ENCODE results near the gene P2RY11. TPM values are rescaled to one million over a fixed set of nuclear protein-coding genes. Genes with fewer than 3 reads are reported as not detected.

Gene P2RY11
- 10 to 100 TPM in 1 of 4 donors, 1 to 10 TPM in 3; 2.7 to 18.7 (median 4.7) TPM for total RNA-seq

DNA sequence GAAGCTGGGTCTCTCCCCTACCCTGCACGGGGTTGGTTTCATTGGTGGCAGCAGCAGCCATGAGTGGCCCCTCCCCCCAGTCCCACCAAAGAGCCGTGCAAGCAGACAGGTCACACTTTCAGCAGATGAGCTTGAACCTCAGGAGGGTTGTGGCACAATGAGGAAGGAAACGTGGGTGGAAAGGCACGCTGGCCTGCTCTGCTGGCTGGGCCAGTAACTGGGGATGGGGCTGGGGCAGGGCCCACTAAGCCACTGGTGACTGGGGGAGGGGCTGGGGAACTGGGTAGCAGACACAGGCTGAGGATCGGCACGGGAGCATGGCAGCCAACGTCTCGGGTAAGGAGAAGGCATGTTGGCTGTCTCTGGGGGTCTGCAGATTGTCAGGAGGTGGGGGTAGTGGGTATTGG is at the start of gene P2RY11:
Gene P2RY11 (plus strand): TSS at position 289 of the 407 bp plus-strand sequence. CDS start 29 bp downstream, at position 318.
- TF ChIP-seq CTCF (IDR thresholded peaks at IDR 0.05), result no peak
- no peak for ATAC-seq (ENCODE audit: low FRiP score)

GRCh38 chr19:10061717-10062310 is 49.7 kb upstream of the P2RY11 start:
- no peak for TF ChIP-seq CTCF (IDR thresholded peaks at IDR 0.05)
- DNase-seq (ENCODE audit: low spot score), result no peak
- ATAC-seq (ENCODE audit: low FRiP score), result no peak

More for the DNA sequence above, at the start of gene P2RY11:
- no peak for DNase-seq (ENCODE audit: low spot score)

DNA sequence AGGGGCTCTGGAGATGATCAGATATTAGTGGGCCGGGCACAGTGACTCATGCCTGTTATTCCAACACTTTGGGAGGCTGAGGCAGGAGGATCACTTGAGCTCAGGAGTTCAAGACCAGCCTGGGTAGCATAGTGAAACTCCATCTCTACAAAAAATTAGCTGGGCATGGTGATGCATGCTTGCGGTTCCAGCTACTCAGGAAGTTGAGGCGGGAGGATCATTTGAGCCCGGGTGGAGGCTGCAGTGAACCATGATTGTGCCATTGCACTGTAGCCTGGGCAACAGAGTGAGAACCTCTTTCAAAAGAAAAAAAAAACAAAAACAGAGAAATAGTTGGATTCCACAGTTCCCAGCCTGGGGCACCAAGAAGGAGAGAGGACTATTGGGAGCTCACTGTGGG is 43.3 kb upstream of the P2RY11 start:
- no peak for DNase-seq (ENCODE audit: low spot score)
- no peak for ATAC-seq (ENCODE audit: low FRiP score)
- no peak for TF ChIP-seq CTCF (IDR thresholded peaks at IDR 0.05)

DNA sequence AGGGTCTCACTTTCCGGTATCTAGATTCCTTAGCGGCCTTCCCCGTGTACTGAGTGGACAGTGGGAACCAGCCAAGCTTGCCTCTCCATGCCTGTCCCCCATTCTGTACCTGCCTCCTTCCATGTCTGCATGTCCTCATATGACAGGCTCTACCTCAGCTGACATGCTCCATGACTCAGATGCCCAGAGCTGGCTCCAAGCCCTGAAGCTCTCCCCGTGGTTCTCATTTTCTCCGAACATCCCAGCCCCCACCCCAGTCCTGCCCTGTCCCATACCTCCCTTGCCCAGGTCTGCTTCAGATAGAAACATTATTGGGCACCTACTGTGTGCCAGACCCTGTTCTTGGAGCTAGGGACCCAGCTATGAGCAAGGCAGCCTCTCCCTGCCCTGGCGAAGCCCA is 42.4 kb upstream of the P2RY11 start:
- no peak for ATAC-seq (ENCODE audit: low FRiP score)
- TF ChIP-seq CTCF (IDR thresholded peaks at IDR 0.05), result no peak
- no peak for DNase-seq (ENCODE audit: low spot score)

- DNase-seq (ENCODE audit: low spot score), result no peak
- ATAC-seq (ENCODE audit: low FRiP score), result peak; percentile 16
These were observed 40.6 kb upstream of the P2RY11 start for GRCh38 chr19:10070730-10071446.

GRCh38 chr19:10074153-10074552 is 37.3 kb upstream of the P2RY11 start:
- DNase-seq (ENCODE audit: low spot score), result no peak
- no peak for TF ChIP-seq CTCF (IDR thresholded peaks at IDR 0.05)
- no peak for ATAC-seq (ENCODE audit: low FRiP score)

More at GRCh38 chr19:10070730-10071446, 40.6 kb upstream of the P2RY11 start:
- no peak for TF ChIP-seq CTCF (IDR thresholded peaks at IDR 0.05)

DNA sequence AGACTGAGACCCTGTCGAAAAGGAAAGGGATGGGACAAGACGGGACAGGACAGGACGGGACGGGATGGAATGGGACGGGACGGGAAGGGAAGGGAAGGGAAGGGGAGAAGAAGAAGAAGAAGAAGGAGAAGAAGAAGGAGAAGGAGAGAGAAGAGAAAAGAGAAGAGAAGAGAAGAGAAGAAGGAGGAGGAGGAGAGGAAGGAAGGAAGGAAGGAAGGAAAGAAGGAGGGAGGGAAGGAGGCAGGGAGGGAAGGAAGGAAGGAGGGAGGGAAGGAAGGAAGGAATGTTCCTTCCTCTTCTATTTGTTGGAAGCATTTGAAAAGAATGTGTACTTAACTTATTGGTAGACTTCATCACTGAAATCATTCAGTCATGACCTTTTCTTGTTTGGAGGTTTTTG is 35.0 kb upstream of the P2RY11 start:
- DNase-seq (ENCODE audit: low spot score), result no peak
- TF ChIP-seq CTCF (IDR thresholded peaks at IDR 0.05), result no peak
- no peak for ATAC-seq (ENCODE audit: low FRiP score)

Data from omental fat pad (tissue), 4 donors.